Hepatocyte (in vitro differentiated cells): Measurements from ENCODE around the gene ASZ1.

Experiments
- CTCF ChIP-seq: fragments of 200-600 bp; sonication (generic); IDR thresholded peaks from 2 replicates; pipeline ENCODE4 v1.5.1; 2016; ENCODE audit warnings: antibody characterized with exemption, mild to moderate bottlenecking; ENCODE audit not compliant: poor library complexity
- EZH2 ChIP-seq: fragments of 200-600 bp; sonication (generic); IDR thresholded peaks from 2 replicates; pipeline ENCODE4 v1.6.1; 2016; ENCODE audit warnings: antibody characterized with exemption, mild to moderate bottlenecking, borderline replicate concordance
- EZH2phosphoT487 ChIP-seq: fragments of 200-600 bp; sonication (generic); IDR thresholded peaks from one replicate; pipeline ENCODE4 v1.6.1; 2018; ENCODE audit warnings: antibody characterized with exemption, mild to moderate bottlenecking, low read depth, moderate library complexity; ENCODE audit not compliant: unreplicated experiment, severe bottlenecking

GRCh38 chr7:117403737-117404136 lies 23.6 kb downstream of the ASZ1 start:
- no peak for TF ChIP-seq EZH2phosphoT487
- no peak for TF ChIP-seq CTCF
- TF ChIP-seq EZH2, result no peak
